Vagina (tissue), 2 donors: ENCODE measurements around the gene DAB2IP. TPM values are rescaled to one million over a fixed set of nuclear protein-coding genes. Genes with fewer than 3 reads are reported as not detected.
A peak's percentile ranks its signal among the peaks of the same experiment; 100 is the strongest.

Experiments
- DNase-seq, 2 donors: peaks; one replicate each; pipeline ENCODE4 v3.0.0-alpha.2; 2017; ENCODE audit errors: extremely low spot score in 2 of 2
- H3K27ac ChIP-seq: fragments of 200-600 bp; sonication (generic); one replicate; pipeline ENCODE4 v1.5.1; 2019
- H3K27me3 ChIP-seq: fragments of 200-600 bp; sonication (generic); one replicate; pipeline ENCODE4 v1.5.1; 2019
- H3K36me3 ChIP-seq, 2 donors: fragments of 200-600 bp; sonication (generic); one replicate each; pipeline ENCODE4 v1.5.1; 2017 to 2019
- H3K4me1 ChIP-seq: fragments of 200-600 bp; sonication (generic); one replicate; pipeline ENCODE4 v1.5.1; 2019
- H3K4me3 ChIP-seq, 2 donors: fragments of 200-600 bp; sonication (generic); 1 replicate in 1 of 2; 2 replicates in 1 of 2; pipeline ENCODE4 v1.5.1; 2016 to 2019
- H3K9me3 ChIP-seq: fragments of 200-600 bp; sonication (generic); one replicate; pipeline ENCODE4 v1.5.1; 2019
- POLR2A ChIP-seq, 2 donors: fragments of 450-650 bp; IDR thresholded peaks; one replicate each; pipeline ENCODE4 v1.6.1; 2017; ENCODE audit warnings: antibody characterized with exemption in 2 of 2, mild to moderate bottlenecking in 2 of 2, moderate library complexity in 2 of 2
- POLR2AphosphoS5 ChIP-seq, 2 donors: sonication (generic); formaldehyde crosslinking; IDR thresholded peaks; one replicate each; pipeline ENCODE4 v1.9.0; 2017; ENCODE audit warnings: antibody characterized with exemption in 2 of 2, mild to moderate bottlenecking in 2 of 2, low read depth in 1 of 2; ENCODE audit not compliant: insufficient read depth in 1 of 2
- intact Hi-C: fragments of 100-400 bp; cut with DNase I; formaldehyde crosslinking; loops from one replicate; pipeline ENCODE4 v1.15.1; 2023
- total RNA-seq: library from RNA; depleted of rRNA; stranded (reverse); fragments of >200 nt; gene quantifications from one replicate; pipeline ENCODE4 v1.2.3, GENCODE V29; 2016
- TF ChIP-seq, protein P1 (sequence below), 3 experiments: fragments of 450-650 bp in 2 of 3; fragments of 200-600 bp in 1 of 3; sonication (generic) in 1 of 3; IDR thresholded peaks; one replicate each; pipeline ENCODE4 v1.5.1; 2017 to 2019; ENCODE audit warnings: antibody characterized with exemption in 3 of 3, mild to moderate bottlenecking in 2 of 3, moderate library complexity in 2 of 3

DAB2IP gene
- total RNA-seq, 1 donor from 2014 or later, result 38.8 TPM

GRCh38 chr9:121638901-121639592 lies 12.4 kb upstream of the DAB2IP start:
- intact Hi-C loops, result no loop called here
- no peak overlapping the region for H3K27ac ChIP-seq
- H3K9me3 ChIP-seq, result no peaks in the 10 kb centered on the region
- no peak for DNase-seq
- H3K27me3 ChIP-seq, result no peaks in the 10 kb centered on the region
- no peaks in the 10 kb centered on the region for H3K36me3 ChIP-seq
- H3K4me1 ChIP-seq, result peaks cover 52% of the 10 kb centered on the region
- no peak overlapping the region for H3K4me3 ChIP-seq
- no peak for TF ChIP-seq POLR2AphosphoS5 (IDR thresholded peaks at IDR 0.05; ENCODE audit: insufficient read depth in 1 of 2, low read depth in 1 of 2)
- TF ChIP-seq, protein P1, sequence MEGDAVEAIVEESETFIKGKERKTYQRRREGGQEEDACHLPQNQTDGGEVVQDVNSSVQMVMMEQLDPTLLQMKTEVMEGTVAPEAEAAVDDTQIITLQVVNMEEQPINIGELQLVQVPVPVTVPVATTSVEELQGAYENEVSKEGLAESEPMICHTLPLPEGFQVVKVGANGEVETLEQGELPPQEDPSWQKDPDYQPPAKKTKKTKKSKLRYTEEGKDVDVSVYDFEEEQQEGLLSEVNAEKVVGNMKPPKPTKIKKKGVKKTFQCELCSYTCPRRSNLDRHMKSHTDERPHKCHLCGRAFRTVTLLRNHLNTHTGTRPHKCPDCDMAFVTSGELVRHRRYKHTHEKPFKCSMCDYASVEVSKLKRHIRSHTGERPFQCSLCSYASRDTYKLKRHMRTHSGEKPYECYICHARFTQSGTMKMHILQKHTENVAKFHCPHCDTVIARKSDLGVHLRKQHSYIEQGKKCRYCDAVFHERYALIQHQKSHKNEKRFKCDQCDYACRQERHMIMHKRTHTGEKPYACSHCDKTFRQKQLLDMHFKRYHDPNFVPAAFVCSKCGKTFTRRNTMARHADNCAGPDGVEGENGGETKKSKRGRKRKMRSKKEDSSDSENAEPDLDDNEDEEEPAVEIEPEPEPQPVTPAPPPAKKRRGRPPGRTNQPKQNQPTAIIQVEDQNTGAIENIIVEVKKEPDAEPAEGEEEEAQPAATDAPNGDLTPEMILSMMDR (IDR thresholded peaks at IDR 0.05), result no peak
- no peak for TF ChIP-seq POLR2A (IDR thresholded peaks at IDR 0.05)

DNA sequence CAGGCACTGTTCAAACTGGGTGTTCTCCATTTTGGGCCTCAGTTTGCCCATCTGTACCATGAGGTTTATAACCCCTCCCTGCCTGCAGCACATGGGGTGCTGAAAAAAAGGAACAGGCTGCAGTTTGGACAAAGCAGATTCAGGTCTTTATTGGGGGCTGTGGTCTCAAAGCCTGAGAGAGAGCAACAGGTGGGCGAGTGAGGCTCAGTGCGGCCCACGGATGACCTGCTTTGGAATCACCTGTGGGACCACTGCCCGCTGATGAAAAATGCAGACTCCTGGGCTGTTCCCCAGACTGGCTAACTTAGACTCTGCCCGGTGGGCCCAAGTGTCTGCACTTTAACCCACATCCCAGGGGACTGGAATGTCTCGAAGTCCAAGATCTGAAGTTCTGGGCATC lies 11.8 kb upstream of the DAB2IP start:
- TF ChIP-seq, protein P1 (IDR thresholded peaks at IDR 0.05), result no peak
- no peak for TF ChIP-seq POLR2A (IDR thresholded peaks at IDR 0.05)
- no peak for TF ChIP-seq POLR2AphosphoS5 (IDR thresholded peaks at IDR 0.05; ENCODE audit: insufficient read depth in 1 of 2, low read depth in 1 of 2)
- no peak for DNase-seq
- Histone ChIP-seq H3K4me1 (peaks cover 47% of the 10 kb centered on the region), H3K36me3 (no peaks in the 10 kb centered on the region), H3K9me3 (no peaks in the 10 kb centered on the region), H3K27ac (no peak overlapping the region), H3K27me3 (no peaks in the 10 kb centered on the region), H3K4me3 (no peak overlapping the region)
- intact Hi-C loops, result no loop called here

DNA sequence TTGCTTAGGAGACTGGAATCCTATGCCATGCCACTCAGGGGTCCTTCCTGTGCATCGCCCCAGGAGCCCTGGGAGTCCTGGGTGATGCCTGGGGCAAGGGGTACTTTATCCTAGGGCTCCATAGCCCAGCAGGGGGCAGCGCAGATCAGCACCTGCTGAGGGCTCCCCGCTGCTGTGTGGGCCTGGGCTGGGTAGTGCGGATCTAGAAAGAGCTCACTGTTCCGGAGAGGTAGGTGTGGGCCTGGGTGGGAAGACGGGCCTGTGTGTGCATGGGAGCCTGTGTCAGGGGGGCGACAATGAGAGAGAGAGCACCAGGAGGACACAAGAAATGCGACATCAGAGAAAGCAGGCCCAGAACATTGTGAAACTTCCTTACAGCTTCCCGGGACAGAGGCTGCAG lies 11.4 kb upstream of the DAB2IP start:
- H3K27me3 ChIP-seq, result no peaks in the 10 kb centered on the region
- DNase-seq, result no peak
- no peak for TF ChIP-seq POLR2A (IDR thresholded peaks at IDR 0.05)
- TF ChIP-seq, protein P1 (IDR thresholded peaks at IDR 0.05), result peak in 2 of 3 experiments; percentile 32 to 50
- H3K36me3 ChIP-seq, result no peaks in the 10 kb centered on the region
- no peak overlapping the region for H3K27ac ChIP-seq
- intact Hi-C loops, result no loop called here
- H3K4me1 ChIP-seq, result peaks cover 42% of the 10 kb centered on the region
- H3K9me3 ChIP-seq, result no peaks in the 10 kb centered on the region
- H3K4me3 ChIP-seq, result no peak overlapping the region

DNA sequence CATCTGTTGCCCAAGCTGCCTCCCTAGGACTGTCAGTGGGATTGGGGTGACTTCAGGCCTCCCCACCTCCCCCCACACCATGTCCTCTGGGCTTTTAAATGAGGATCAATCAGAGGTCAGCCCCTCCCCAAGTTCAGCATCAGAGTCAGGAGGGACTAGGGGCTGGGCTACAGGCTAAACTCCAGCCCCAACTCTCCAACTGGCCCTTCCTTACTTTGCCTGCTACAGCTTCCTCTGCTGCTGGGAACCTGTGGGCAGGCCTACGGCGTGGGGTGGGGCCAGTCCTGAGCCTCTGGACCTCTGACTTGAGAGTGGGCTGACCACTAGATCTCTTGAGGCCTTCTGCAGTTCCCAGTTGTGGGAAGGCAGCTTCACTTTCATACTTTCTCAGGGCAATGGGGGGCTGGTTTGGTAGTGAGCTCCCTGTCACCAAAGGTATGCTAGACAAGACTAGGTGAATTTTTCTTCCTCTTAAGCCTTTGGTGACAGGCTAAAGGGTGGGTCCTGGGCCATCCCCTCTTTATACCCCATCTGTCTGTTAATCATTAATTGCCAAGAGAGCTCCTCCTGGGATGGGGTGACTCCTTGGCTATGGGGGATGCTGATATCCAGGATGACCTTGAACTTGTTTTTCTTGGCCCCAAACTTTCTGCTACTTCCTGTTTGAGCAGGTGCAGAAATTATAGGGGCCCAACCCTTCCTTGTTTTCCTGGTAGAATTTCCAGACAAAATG lies 10.8 kb upstream of the DAB2IP start:
- H3K27me3 ChIP-seq, result no peaks in the 10 kb centered on the region
- intact Hi-C loops, result no loop called here
- no peaks in the 10 kb centered on the region for H3K9me3 ChIP-seq
- DNase-seq, result no peak
- H3K36me3 ChIP-seq, result no peaks in the 10 kb centered on the region
- H3K4me3 ChIP-seq, result no peak overlapping the region
- peaks cover 36% of the 10 kb centered on the region for H3K4me1 ChIP-seq
- TF ChIP-seq, protein P1 (IDR thresholded peaks at IDR 0.05), result no peak
- TF ChIP-seq POLR2AphosphoS5 (IDR thresholded peaks at IDR 0.05; ENCODE audit: insufficient read depth in 1 of 2, low read depth in 1 of 2) (no peak), POLR2A (IDR thresholded peaks at IDR 0.05) (no peak)
- H3K27ac ChIP-seq, result no peak overlapping the region

DNA sequence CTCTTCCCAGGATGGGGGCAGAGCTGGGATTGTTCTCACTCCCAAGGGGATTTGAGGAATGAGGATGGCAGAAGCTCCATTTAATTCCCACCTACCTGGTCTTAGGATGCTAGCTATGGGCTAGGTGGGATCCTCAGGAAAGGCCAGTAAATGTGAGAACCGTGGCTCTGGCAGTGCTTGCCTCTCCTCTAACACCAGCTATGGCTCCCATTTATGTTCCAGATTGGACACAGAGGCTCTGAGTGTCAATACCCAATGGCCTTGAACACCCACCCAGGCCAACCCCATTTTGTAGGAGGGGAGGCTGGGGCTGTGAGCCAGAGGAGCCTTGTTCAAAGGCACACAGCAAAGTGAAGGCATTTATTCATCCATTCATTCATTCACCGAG lies 10.2 kb upstream of the DAB2IP start:
- Histone ChIP-seq H3K9me3 (no peaks in the 10 kb centered on the region), H3K27ac (no peak overlapping the region), H3K4me1 (peaks cover 31% of the 10 kb centered on the region), H3K36me3 (no peaks in the 10 kb centered on the region), H3K27me3 (no peaks in the 10 kb centered on the region), H3K4me3 (no peak overlapping the region)
- TF ChIP-seq, protein P1 (IDR thresholded peaks at IDR 0.05), result no peak
- TF ChIP-seq POLR2AphosphoS5 (IDR thresholded peaks at IDR 0.05; ENCODE audit: insufficient read depth in 1 of 2, low read depth in 1 of 2), result no peak
- DNase-seq, result no peak
- intact Hi-C loops, result no loop called here
